Endothelial cell of umbilical vein (primary cell): ENCODE measurements around the gene EFHB.

Experiments used
- EZH2 ChIP-seq: IDR thresholded peaks from 2 replicates; pipeline ENCODE4 v1.6.1; 2012; ENCODE audit warnings: borderline replicate concordance, low read depth, mild to moderate bottlenecking, moderate library complexity, low read length, inconsistent platforms; ENCODE audit not compliant: severe bottlenecking
- GATA2 ChIP-seq: IDR thresholded peaks from 2 replicates; pipeline ENCODE4 v1.7.0; 2011; ENCODE audit warnings: low read depth, mild to moderate bottlenecking, moderate library complexity, mixed read lengths, low read length; ENCODE audit not compliant: insufficient read length, insufficient read depth
- JUN ChIP-seq: IDR thresholded peaks from 2 replicates; pipeline ENCODE4 v1.6.1; 2011; ENCODE audit warnings: borderline replicate concordance, low read depth; ENCODE audit not compliant: insufficient read length, insufficient read depth
- MYC ChIP-seq: IDR thresholded peaks from one replicate; pipeline ENCODE4 v1.6.1; 2011; ENCODE audit warnings: mild to moderate bottlenecking, low read depth, low read length
- POLR2A ChIP-seq: IDR thresholded peaks from 2 replicates; pipeline ENCODE4 v1.6.1; 2012; ENCODE audit warnings: low read depth, mild to moderate bottlenecking, control low read depth, low read length
- POLR2AphosphoS5 ChIP-seq: IDR thresholded peaks from 2 replicates; pipeline ENCODE4 v1.6.1; 2012; ENCODE audit warnings: low read depth, mild to moderate bottlenecking, control low read depth, low read length, moderate library complexity; ENCODE audit not compliant: insufficient read depth
- TF ChIP-seq, protein P1 (sequence below), 2 donors: IDR thresholded peaks; 1 replicate in 1 of 2; 2 replicates in 1 of 2; pipeline ENCODE4 v1.5.1; 2011; ENCODE audit warnings: low read length in 2 of 2, mild to moderate bottlenecking in 2 of 2, moderate library complexity in 2 of 2, control low read depth in 1 of 2, inconsistent platforms in 1 of 2, low read depth in 1 of 2; ENCODE audit not compliant: insufficient read depth in 1 of 2; ENCODE audit errors: extremely low read depth in 1 of 2
- TF ChIP-seq, protein P2 (sequence below): IDR thresholded peaks from 2 replicates; pipeline ENCODE4 v1.6.1; 2011; ENCODE audit not compliant: insufficient read depth, insufficient read length

- TF ChIP-seq MYC: no peak
- TF ChIP-seq, protein P1, sequence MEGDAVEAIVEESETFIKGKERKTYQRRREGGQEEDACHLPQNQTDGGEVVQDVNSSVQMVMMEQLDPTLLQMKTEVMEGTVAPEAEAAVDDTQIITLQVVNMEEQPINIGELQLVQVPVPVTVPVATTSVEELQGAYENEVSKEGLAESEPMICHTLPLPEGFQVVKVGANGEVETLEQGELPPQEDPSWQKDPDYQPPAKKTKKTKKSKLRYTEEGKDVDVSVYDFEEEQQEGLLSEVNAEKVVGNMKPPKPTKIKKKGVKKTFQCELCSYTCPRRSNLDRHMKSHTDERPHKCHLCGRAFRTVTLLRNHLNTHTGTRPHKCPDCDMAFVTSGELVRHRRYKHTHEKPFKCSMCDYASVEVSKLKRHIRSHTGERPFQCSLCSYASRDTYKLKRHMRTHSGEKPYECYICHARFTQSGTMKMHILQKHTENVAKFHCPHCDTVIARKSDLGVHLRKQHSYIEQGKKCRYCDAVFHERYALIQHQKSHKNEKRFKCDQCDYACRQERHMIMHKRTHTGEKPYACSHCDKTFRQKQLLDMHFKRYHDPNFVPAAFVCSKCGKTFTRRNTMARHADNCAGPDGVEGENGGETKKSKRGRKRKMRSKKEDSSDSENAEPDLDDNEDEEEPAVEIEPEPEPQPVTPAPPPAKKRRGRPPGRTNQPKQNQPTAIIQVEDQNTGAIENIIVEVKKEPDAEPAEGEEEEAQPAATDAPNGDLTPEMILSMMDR (IDR thresholded peaks at IDR 0.05; ENCODE audit: extremely low read depth in 1 of 2, insufficient read depth in 1 of 2, low read depth in 1 of 2, low read length in 2 of 2): no peak
- TF ChIP-seq EZH2: no peak
- TF ChIP-seq POLR2AphosphoS5: no peak
- TF ChIP-seq, protein P2, sequence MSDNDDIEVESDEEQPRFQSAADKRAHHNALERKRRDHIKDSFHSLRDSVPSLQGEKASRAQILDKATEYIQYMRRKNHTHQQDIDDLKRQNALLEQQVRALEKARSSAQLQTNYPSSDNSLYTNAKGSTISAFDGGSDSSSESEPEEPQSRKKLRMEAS: no peak
- TF ChIP-seq JUN: no peak
- TF ChIP-seq POLR2A: no peak
- no peak for TF ChIP-seq GATA2
Observed at GRCh38 chr3:19931180-19931692, 2.8 kb downstream of the EFHB start.
